GM18520 (cell line): ENCODE results near the gene KY.

Experiments used
- ATAC-seq: cut with Tn5 transposase; IDR thresholded peaks from one replicate; pipeline ENCODE4 v1.9.1; 2021; ENCODE audit not compliant: unreplicated experiment

Gene KY

DNA sequence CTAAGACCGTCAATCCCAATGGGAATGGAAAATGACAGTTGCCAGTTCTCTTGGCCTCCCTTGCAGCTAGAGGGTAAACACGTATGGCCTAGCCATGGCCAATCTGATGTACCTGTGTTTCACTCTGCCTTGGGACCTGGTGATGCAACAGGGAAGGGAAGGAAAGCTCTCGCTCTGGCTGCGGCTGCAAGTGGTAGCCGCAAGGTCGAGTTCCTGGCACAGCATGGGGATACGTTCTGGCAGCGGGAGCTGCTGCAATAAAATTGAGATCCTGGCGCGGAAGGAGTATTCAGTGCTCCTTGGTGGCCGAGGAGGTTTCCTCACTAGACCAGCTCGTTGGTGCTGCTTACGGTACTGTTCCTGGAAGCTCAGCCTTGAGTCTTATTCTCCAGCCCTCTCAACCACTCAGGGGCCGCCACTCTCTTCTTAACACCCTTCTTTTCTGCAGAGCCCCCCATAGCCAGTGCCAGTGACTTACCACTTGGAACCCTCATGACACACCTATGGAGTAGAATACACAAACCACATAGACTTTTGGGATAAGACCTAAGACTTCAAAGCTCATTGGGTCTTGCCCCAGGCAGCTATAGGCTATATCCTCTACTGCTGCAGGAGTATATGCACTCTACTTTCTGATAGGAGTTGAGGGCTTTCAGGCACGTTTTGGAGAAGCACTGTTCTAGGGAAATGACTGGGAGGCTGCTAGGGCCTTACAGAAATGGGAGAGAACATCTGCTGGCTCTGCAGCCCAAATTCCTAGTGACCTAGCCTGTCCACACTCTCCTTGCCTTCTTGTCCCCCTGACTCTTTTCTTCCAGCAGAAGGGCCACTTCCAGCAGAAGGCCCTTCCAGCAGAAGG is 2.7 kb downstream of the KY start:
- ATAC-seq = no peak

DNA sequence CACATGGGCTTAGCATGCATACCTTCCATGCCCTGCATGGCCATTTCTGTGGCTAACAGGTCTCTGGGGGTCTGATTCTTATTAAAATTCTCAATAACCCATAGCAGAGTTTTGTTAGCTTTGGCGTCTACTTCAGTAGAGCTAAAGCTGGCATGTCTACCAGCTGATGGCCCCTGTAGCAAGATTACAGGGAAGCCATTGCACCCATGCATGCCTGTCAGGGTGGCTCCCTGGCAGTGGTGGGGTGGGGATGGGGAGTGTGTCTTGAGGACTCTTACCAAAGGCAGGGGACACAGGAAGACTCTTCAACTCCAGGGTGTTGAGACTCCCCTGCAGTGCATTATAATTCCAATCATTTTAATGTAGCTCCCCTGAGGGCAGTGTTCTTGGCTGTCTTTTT is 4.7 kb downstream of the KY start:
- ATAC-seq = no peak

DNA sequence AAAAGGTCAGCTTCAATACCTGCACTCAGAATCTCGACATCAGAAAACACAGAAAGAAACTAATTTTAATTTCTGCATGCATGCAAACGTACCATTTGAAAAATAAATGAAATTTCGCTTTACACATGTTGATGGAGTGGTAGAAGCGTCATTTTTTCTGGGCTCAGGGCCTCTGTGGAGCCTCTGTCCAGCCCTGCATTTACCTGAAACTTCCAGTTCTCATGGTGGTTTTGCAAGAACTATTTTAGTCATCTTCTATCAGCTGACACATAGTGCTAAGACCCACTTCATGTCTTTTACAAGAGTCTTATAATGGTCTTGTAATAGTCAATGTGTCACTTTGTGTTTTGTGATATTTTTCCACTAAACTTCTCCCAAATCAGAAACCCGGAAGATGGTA is 5.3 kb downstream of the KY start:
- no peak for ATAC-seq

DNA sequence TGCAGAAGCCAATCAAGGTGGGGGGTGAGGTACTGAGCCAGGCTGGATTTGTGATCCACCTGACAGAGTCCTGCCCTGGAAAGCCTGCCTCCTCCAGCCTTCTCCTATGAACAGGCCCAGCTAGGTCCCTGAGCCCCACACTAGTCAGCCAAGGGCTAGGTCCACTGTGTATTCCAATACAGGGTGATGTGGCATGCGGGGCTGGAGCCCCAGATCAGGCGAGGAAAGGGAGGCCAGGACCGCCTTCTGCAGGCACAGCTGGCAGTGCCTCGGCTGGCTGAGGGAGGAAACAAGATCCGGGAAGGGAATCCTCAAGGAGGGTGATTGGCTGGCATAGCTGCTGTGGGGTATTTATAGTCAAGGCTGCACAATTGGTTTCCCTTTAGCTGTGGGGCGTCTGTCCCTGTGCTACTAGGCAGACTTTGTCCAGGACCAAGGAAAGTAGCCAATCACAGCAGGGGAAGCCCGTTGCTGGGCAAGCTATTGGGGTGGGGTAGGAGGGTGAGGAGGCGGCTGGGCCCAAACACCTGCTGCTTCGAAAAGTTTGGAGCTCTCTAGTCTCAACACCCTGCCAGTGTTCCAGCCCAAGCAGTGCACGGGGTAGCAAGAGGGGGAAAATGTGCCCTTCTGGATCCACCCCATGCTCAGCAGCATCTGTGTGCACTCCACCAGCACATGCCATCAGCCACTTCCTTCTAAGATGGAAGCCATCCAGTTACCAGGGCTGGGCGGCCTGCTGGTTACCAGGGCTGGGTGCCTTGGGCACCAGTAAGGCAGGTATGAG is 5.9 kb downstream of the KY start:
- ATAC-seq = no peak

DNA sequence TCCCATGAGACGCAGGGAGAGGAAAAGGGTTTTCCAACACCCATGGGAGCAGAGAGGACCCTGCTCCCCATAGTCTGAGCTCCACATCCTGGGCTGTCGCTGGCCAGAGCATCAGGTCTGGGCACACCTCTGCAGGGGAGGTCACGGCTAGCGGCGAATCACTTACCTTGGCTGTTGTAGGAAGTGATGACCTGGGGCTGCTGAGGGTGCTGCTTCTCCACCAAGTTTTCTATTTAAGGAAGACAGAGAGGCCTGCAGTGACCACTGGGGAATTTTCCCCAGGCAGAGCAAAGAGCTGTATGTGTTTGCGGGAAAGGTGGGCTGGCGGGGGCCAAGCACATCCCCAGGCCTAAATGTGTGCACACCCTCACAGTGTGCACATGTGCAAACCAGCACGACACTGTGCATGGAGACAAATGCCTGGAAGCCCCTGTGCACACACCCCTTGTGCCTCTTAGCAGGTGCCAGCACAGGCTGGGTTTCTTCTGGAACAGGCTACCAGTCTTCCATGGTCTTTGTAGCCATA is 7.6 kb downstream of the KY start:
- no peak for ATAC-seq

DNA sequence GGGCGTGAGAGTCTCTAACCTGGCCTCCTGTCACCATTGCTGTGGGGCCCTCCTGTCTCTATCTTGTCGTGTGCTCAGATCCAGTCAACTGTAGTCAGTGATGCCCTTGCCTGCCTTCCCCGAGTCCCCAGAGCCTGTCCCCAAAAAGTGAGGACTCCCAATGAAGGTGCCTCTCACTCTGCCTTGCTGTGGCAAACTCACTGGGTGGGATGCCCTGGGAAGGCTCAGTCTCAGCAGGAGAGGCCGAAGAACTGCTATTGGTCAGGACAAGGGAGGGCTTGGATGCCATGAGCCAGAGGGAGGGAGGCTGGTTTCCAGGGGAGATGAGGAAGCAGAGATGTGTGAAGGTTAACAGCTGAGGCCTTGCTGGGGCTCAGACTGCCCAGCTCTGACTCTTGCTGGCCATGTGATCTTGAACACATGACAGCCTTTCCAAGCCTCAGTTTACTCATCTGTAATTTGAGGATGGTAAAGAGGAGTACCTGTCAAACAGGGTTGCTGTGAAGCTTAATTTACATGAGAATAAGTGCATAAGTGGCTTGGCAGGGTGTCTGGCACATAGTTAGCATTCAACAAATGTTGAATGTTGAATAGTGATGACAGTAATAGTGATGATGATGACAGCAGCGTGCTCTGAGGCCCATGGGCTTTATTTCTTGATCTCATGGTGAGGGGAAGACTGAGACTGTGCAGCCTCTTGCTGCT is 8.2 kb downstream of the KY start:
- no peak for ATAC-seq

DNA sequence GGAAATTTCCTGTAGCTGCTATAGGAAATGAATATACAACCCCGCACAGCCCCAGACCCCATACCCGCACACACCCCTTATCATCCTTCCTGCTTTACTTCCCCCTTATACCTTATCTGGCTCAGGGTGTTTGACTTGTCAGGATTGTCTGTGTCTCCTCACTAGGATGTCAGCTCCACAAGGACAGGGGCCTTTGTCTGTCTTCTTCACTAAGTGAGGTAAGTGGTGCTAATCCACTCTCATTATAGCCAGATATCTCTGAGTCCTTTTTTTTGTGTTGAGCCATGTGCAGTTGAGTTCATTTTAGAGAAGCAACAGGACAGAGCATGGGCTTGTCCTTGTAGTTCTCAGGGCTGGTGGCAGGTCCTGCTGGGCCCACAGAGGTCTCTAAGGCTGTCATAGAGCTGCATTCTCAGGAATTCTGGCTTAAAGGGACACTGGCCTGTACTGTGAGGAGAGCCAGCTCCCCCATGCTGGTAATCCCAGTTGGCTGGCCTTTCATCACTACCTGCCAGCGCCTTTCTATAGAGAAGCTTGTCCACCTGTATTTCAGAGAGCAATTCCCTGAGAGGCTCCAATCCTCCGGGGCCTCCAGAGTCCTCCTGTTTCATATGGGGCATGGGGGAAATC is 9.0 kb downstream of the KY start:
- no peak for ATAC-seq

DNA sequence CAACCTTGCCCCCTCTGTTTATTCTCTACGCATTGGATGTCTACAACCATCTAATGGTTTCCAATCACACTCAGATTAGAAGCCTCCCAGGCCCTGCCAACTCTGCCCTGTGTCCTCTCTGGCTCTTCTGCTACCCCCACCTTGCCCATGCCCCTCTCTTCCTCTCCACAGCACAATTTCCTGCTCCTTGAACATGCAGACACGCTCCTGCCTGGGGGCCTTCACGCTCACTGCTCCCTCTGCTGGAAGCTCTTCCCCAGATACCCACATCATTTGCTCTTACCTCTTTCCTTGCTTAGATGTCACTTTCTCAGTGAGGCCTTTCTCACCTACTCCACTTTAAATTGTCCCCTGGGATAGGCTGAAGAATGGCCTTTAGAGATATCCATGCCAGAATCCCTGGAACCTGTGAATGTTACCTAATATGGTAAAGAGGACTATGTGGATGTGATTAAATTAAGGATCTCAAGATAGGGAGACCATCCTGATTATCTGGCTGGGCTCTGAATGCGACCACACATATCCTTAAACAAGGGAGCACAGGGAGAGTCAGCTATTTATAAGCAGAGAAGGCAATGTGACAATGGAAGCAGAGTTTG is 9.9 kb downstream of the KY start:
- no peak for ATAC-seq

DNA sequence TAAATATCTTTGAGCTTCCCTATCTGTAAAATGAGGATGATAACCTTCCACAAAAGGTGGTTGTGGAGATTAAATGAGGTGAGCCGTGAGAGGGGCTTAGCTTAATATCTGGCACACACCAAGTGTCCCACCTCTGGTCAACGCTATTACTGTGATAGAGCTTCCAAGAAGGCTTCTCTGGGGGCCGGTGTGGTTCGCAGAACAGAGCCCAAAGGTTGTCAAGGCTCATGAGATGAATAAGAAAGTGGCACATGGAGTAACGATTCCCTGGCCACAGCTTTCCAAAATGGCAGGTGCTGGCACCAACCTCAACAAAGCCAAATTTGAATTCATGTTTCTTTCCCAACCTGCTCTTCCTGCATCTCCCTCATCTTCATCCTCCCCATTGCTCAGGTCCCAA is 10.4 kb downstream of the KY start:
- no peak for ATAC-seq

DNA sequence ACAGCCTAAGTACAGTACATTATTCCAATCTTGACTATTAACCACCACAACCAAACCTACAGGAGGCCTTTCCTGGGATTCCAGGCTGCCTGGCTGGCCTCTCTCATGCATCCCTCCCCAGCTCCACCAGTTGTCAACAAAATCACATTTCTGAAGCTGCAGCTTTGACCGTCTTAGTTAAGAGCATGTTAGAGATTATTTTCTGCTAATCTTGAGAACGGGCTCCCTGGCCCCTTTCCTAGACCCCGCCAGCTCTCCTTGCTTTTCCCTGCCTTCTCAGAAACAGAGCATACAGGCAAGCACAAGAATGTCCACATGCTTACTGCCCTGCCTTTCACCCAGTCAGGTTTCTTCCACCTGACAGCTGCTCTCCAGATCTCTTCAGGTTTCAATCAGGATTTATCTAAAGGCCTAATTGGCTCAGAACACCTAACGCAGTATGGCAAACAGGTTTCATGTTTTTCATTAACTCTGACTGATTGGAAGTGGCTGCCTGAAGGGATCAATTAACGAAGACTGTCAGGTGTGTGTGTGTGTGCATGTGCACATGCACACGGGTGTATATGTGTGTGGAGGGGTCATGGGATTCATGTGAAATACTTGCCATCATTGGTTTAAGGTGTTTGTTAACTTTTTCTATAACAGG is 12.3 kb downstream of the KY start:
- ATAC-seq = no peak

DNA sequence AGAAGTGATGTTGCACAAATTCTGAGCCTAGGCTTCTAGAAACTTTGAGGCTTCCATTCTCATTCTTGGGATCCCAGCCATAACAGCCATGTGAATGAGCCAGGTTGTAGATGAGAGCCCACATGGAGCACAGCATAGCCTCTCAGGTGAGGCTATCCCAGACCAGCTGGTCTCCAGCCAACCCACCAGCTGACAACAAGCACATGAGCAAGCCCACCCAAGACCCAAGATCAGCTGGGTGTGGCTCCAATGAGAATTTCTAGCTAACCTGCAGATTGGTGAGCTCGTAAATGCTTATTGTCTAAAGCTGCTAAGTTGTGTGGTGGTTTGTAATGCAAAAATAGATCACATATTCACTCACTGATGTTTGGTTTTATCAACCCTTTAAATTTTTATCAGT is 14.4 kb downstream of the KY start:
- no peak for ATAC-seq

DNA sequence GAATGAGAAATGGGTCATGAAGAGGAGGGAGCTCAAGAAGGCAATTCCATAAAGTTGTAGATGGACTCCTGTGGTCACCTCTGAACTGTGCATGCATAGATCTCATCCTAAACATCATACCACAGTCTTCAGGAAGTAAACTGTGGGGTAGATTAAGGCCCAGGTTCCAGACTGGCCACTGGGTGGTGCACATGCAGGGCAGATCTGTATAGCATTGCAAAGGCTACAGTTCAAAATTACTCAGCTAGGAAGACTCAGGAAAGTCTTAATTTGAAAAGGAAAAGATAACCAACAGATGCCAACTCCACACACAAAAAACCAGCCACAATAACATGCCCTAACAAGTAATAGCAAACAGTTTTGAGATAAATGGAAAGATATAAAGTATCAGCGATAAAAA is 20.3 kb downstream of the KY start:
- no peak for ATAC-seq

DNA sequence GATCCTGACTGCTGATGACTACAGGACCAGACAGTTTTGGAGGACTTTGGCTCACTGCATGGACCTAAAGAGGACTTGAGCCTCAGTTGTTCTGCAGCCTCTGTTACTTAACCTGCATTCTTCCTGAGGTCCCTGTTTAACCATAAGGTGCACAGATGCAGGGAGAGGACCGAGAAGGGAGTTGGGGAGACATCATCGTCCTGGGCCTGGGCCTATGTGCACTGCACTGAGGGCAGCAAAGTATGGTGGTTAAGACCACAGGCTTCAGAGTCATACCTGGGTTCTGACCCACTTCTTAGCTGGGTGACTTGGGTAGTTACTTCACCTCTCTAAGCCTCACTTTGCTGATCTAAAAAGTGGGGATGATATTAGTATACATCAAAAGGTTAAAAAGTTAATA is 21.9 kb downstream of the KY start:
- no peak for ATAC-seq

DNA sequence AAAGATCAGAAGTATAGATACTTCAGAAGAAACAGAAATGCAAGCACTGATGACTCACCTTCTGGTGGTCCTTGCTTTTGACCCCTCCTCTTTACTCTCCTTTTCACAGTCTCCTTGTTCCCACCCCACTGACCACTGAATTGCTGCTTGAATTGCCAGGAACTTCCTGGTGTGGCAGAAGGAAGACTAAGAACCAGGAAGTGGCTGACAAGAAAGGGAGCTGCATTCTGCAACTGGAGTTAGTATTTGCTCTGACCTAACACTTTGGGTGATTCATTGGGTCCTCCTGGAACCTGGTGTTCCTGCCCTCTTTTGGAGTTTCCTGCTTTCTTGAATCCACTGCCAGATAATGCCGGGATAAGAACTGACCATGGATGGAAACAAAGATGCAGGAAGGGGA is 23.0 kb downstream of the KY start:
- no peak for ATAC-seq

DNA sequence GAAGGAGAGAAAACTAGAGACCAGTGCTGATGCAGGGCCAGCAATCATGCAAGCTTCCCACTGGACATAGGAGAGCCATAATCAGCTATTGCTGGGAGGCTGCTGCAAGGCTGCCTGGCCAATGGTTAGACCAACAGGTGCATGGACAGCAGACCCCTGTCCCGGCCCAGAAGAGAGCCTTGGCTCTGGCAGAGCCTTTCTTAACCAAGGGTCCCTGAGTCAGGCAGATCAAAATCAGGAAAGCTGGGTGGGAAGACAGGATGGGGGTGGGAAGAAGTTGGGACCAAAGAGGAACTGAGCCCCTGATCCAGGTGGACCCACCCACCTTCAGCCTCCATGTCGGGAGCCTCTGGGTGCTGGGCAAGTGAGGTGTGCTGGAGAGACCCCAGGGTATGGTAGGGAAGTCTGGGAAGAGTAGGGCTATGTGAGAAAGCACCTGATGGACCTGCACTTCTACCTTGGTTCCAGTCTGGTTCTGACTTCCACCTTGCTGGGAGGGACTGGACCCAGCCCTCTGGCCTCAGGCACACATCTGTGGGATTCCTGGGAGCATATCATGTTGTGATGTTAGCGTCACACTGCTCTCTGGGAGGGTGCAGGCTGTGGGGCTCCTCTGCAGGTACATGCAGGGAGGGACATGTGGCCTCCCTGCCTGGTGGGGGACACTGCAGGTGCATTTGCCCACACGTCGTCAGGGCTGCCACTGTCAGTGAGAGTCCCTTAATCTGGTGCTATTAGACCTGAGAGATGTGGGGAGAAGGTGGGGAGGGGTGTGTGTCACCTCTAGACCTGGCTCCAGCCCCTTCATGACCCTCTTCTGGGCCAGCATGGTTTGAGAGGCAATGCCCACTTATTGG is 24.7 kb downstream of the KY start:
- no peak for ATAC-seq

DNA sequence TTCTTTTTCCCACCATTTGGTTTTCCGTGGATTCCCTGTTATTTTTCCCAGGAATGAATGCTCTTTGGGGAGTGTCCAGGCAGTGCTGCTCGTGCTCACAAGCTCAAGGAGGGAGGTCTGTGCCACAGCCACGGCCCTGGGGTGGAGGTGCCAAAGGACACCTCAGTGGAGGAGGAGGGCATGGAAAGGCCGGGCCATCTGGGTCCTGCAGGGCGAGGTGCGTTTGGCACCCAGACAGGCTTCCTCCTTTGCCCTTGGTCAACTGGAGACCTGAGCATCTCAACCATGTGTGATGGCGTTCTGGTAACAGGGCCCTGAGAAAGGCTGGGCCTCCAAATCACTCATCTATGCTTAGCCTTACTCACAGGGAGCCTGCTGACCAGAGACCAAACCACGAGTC is 25.4 kb downstream of the KY start:
- ATAC-seq = no peak

DNA sequence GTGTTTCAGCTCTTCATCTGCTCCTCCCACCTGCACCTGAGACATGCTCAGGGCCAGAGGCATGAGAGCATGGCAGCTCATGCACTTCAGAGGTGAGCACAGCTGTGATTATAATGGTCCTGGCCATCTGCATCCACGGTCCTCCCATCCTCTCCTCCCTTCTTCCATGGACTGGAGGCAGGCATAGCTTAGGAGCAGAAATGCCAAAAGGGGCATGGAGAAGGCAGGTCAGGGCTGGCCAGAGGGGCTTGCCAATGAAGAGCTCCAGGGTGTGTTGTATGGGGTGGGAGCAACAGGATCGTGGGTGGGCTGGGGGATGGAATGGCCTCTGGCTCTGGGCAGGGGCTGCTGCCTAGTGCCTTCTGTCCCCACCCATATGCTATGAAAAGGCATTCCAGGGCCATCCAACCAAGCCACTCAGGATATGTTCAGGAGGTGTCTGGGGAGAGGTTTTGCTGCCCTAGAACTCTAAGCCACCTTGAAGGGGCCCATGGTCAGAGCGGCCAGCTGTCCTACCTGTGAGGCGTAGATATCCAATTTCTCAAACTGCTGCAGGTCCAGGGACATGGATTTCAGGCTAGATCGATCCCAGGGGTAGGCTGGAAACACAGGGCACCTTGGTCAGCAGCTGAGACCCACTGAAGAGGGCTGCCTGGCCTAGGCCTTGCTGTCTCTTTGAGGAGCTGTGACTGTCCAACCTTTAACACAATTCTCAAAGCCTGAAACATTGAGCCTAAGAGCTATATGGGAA is 26.1 kb downstream of the KY start:
- ATAC-seq = no peak

DNA sequence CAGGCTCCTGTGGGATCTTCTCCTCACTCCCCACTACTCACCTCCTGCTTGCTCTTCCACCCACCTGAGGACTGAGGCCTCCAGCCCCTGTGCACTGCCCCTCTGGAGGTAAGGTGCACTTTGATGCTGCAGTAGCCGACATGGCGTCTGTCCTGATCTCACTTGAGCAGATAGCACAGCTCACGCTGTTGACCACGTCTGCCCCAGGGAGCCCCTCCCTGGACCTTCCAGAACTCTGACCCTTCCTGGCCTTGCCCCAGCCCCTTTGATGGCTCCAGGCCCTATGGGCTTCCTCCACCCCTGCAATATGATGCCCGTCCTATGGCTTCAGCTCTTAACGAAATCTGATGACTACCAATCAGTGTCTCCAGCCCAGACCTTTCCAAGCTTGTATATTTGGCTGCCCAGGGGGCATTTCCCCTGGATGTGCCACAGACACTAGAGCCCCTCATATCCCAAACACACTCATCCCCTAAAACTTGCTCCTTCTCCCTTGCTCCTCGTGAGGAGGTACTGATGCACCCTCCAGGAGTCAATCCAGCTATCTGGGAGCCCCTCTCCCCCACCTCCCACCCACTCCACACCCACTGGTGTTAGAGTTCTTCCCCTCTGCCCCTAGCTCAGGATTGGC is 27.1 kb downstream of the KY start:
- ATAC-seq = no peak
